Dedifferentiated amniotic fluid mesenchymal stem cell (primary cell): Measurements from ENCODE around the gene RASD1.
"Not testable (repeated sequence)": the region's sequence is repeated elsewhere in the genome, so short reads cannot be mapped to it uniquely, and the experiment has no call there.

ENCODE experiments used
- DNase-seq: peaks from one replicate; pipeline ENCODE4 v3.0.0-alpha.2; 2016; ENCODE audit errors: extremely low spot score

RASD1 gene

GRCh38 chr17:17497065-17497844 lies 1.1 kb upstream of the RASD1 start:
- no peak for DNase-seq

- DNase-seq: no peak
These were observed 533 bp downstream of the RASD1 start for GRCh38 chr17:17495536-17496188.

GRCh38 chr17:17494870-17495535 lies 1.2 kb downstream of the RASD1 start:
- DNase-seq: peak; percentile 15

- no peak for DNase-seq
These were observed 1.7 kb downstream of the RASD1 start for GRCh38 chr17:17494499-17494869.

GRCh38 chr17:17493986-17494466 lies 2.2 kb downstream of the RASD1 start:
- DNase-seq: no peak

- DNase-seq: no peak
These were observed 2.8 kb downstream of the RASD1 start for GRCh38 chr17:17493249-17493985.

GRCh38 chr17:17492571-17492970 lies 3.6 kb downstream of the RASD1 start:
- DNase-seq: no peak

GRCh38 chr17:17492085-17492484 lies 4.1 kb downstream of the RASD1 start:
- DNase-seq: no peak

- DNase-seq: no peak
These were observed 4.6 kb downstream of the RASD1 start for GRCh38 chr17:17491546-17491988.

- DNase-seq: no peak
These were observed 5.1 kb downstream of the RASD1 start for GRCh38 chr17:17491031-17491471.

GRCh38 chr17:17487998-17488397 lies 8.2 kb downstream of the RASD1 start:
- DNase-seq: no peak

- DNase-seq: not testable (repeated sequence)
These were observed 9.8 kb downstream of the RASD1 start for GRCh38 chr17:17486416-17486815.

- DNase-seq: no peak
These were observed 10.8 kb downstream of the RASD1 start for GRCh38 chr17:17485420-17485819.

GRCh38 chr17:17484451-17484899 lies 11.7 kb downstream of the RASD1 start:
- DNase-seq: no peak

GRCh38 chr17:17481860-17482259 lies 14.3 kb downstream of the RASD1 start:
- no peak for DNase-seq

- DNase-seq: no peak
These were observed 15.5 kb downstream of the RASD1 start for GRCh38 chr17:17480593-17481148.

- no peak for DNase-seq
These were observed 17.0 kb downstream of the RASD1 start for GRCh38 chr17:17479209-17479608.

- peak; percentile 85 for DNase-seq
These were observed 19.2 kb downstream of the RASD1 start, which contains the start of gene MED9 for GRCh38 chr17:17476865-17477467. TSS of gene MED9 (plus strand) at chr17:17477000. CDS start at chr17:17477042, 42 bp downstream.

- DNase-seq: no peak
These were observed 21.9 kb downstream of the RASD1 start for GRCh38 chr17:17474341-17474740.

GRCh38 chr17:17472333-17472920 lies 23.8 kb downstream of the RASD1 start:
- DNase-seq: no peak
